ENCODE results near the gene SSR1.
"Not testable (repeated sequence)": the region's sequence is repeated elsewhere in the genome, so short reads cannot be mapped to it uniquely, and the experiment has no call there.

Gene SSR1

GRCh38 chr6:7312616-7313504 lies at the start of gene SSR1:
Gene SSR1, minus strand, starts transcription at chr6:7313199. Its CDS starts 79 bp downstream, at chr6:7313120.
- peak; percentile 95 for DNase-seq

GRCh38 chr6:7351916-7352315 lies 38.9 kb upstream of the SSR1 start:
- DNase-seq, result not testable (repeated sequence)

- not testable (repeated sequence) for DNase-seq
Measured at GRCh38 chr6:7350591-7350990, 37.6 kb upstream of the SSR1 start.

- DNase-seq, result not testable (repeated sequence)
Measured at GRCh38 chr6:7347551-7347997, 34.6 kb upstream of the SSR1 start.

DNA sequence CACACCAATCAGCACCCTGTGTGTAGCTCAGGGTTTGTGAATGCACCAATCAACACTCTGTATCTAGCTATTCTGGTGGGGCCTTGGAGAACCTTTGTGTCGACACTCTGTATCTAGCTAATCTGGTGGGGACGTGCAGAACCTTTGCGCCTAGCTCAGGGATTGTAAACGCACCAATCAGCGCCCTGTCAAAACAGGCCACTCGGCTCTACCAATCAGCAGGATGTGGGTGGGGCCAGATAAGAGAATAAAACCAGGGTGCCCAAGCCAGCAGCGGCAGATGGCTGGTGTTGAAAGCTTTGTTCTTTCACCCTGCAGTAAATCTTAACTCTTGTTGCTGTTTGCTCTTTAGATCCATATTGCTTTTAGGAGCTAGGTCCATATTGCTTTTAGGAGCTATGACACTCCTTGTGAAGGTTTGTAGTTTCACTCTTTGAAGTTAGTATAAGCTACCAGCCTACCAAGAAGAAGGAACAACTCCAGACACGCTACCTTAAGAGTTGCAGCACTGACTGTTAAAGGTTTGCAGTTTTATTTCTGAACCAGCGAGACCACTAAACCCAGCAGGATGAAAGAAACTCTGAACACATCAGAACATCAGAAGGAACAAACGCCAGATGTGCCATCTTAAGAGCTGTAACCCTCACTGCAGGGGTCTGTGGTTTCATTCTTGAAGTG lies 31.9 kb upstream of the SSR1 start:
- not testable (repeated sequence) for DNase-seq

- no peak for DNase-seq
Measured at GRCh38 chr6:7343546-7344475, 30.8 kb upstream of the SSR1 start.

GRCh38 chr6:7341989-7342742 lies 29.2 kb upstream of the SSR1 start:
- DNase-seq, result no peak

DNA sequence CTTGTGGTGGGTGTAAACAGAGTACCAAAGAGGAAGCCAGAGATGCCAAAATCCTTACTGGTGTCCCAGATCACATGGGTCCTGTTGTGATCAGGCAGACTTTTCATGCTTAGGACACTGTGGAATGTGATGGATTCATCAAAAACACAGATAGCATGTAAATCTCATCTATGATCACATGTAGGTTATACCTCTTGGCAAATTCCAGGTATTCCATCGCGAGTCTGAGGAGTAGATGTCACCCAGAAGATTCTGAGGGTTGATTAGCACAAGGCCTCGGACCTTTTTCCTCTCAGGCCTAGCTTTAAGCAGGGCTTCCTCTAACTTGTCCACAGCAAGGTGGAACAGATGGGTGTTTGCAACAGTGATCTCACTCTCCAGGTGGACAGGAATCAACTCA lies 28.3 kb upstream of the SSR1 start:
- no peak for DNase-seq

DNA sequence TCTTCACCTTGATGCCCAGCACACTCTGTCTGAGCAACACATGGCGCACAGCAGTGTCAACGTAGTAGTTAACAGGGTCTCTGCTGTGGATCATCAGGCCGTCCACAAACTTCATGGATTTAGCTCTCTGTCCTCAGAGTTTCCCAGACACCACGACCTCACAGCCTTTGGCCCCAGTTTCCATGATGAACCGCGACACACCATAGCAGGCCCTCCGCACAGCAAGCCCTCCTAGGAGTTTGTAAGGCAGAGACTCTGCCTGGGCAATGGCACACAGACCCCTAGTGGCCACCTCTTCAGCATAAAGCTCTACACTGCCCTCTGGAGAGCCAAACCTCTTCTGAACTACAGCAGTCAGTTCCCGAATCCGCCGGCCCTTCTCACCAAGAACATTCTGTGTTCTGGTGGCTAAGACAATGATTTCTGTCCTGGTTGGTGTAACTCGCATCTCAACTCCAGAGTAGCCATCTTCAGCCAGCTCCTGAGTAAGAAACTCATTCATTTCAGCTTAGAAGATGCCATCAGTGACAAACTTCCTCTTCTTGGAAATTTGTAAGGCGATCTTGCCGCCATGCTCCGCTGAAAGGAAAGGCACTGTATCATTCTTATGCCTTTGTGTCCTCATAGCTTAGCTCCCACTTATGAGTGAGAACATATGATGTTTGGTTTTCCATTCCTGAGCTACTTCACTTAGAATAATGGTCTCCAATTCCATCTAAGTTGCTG lies 26.2 kb upstream of the SSR1 start:
- DNase-seq, result peak; percentile 7

DNA sequence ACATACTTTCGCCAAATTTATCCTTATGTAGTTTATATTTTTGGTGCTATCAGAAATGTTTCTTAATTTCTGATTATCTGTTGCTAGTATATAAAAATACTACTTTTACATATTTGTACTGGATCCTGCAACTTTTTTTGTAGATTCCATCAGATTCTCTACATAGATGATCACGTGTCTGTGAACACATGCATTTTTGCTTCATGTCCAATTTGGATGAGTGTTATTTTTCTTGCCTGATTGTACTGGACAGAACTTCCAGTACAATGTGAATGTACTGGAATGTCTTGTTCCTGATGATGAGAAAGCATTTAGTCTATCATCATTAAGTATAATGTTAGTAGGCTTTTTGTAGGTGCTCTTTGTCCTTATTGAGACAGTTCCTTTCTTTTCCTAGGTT lies 25.0 kb upstream of the SSR1 start:
- no peak for DNase-seq

GRCh38 chr6:7335519-7335918 lies 22.5 kb upstream of the SSR1 start:
- no peak for DNase-seq

GRCh38 chr6:7334685-7335084 lies 21.7 kb upstream of the SSR1 start:
- no peak for DNase-seq

DNA sequence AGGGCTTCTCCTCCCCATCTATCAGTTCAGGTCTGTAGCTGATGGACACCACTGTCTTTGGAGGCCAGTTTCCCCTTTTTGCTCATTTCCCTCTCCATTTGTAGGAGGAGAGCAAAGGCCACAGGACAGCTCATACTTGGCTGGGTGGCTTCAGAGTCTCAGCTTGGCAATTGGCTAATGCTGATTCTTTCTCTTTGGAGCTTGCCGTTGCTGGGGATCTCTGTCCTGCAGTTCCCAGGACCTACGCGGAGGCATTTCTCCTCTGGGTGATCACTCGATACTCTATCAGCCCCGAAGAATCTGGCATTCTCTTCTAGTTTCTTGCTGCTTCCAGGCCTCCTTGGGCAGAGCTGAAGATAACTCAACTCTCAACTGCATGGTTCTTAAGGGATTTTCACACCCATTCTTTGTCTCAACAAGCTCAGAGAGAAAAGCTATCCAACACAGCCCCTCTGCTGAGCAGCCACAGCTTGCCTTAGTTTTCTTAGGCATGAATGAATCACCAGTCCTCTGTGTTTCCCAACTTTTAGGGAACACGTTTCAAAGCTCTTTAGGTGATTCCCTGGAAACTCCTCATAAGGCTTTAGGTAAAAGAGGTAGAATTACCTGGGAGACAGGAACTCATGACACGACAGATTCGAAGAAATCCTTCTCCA lies 19.2 kb upstream of the SSR1 start:
- DNase-seq, result no peak

DNA sequence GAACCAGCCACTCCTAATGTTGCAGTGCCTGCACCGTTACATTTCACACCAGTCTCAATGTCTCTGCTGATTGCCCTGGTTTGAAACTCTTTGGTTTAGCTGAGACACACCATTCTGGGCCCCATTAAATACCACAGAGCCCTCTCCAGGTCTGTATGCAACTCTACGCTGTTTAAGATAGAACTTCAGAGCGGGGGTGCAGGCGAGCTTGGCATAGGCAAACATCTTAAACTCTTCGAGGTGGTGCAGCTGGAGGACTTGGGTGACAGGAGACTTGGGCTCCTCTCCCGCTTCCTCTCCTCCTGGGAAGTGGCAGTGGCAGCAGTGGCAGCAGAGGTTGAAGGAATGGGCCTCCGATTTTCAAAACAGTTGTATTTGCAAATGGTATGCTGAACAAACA lies 18.5 kb upstream of the SSR1 start:
- no peak for DNase-seq

GRCh38 chr6:7328243-7328642 lies 15.2 kb upstream of the SSR1 start:
- no peak for DNase-seq

DNA sequence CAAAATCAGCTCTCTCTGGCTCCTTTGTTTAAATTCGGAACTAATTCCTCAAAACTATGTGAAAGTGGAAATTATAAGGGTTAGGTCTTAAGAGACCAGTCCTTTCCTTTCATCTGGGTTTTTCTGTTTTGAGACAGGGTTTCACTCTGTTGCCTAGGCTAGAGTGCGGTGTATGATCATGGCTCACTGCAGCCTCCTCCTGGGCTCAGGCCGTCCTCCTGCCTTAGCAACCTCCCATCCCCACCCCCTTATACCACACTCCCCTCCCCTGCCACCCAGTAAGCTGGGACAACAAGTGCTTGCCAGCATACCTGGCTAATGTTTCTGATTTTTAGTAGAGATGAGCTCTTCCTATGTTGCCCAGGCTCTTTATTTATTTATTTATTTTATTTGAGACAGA lies 12.8 kb upstream of the SSR1 start:
- DNase-seq, result no peak

- no peak for DNase-seq
Measured at GRCh38 chr6:7324520-7324919, 11.5 kb upstream of the SSR1 start.

DNA sequence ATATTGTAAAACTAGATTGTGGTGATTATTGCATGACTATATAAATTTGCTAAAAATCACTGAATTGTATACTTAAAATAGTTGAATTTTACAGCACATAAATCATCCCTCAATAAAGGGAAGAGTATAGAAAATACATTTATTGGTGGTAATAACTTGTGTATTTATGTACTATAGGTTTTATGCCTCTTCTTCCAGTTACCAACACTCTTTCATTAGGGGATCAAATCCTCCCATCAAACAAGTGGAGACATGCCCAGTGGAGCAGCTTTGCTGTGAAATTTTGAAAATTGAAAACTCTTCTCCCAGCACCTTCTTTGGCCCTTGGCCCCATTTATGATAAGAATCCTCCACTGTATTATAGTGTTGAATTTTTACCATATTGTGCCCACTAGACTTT lies 10.1 kb upstream of the SSR1 start:
- DNase-seq, result no peak

DNA sequence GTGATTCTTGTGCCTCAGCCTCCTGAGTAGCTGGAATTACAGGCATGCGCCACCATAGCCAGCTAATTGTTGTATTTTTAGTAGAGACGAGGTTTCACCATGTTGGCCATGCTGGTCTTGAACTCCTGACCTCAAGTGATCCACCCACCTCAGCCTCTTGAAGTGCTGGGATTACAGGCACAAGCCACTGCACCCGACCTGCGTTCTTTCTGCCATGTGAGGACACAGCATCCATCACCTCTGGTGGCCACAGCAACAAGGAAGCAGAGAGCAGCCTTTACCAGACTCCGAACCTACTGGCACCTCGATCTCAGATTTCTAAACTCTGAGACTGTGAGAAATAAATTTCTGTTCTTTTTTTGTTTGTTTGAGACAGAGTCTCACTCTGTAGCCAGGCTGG lies 8.9 kb upstream of the SSR1 start:
- not testable (repeated sequence) for DNase-seq

DNA sequence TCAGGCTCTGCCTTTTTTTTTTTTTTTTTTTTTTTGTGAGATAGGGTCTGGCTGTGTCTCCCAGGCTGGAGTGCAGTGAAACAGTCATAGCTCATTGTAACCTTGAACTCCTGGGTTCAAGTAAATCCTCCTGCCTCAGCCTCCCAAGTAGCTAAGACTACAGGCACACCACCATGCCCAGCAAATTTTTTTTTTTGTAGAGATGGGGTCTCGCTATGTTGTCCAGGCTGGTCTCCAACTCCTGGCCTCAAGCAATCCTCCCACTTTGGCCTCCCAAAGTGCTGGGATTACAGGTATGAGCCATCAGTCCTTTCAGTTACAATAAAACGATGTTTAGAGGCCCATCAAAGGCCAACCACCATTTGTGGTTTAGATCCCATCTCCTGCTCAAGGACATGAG lies 6.4 kb upstream of the SSR1 start:
- DNase-seq, result not testable (repeated sequence)

GRCh38 chr6:7317538-7317937 lies 4.5 kb upstream of the SSR1 start:
- DNase-seq, result no peak
